Measurements from ENCODE around the gene MAGOH.

MAGOH gene

GRCh38 chr1:53276153-53276901, 38.0 kb upstream of the MAGOH start:
- Histone ChIP-seq H3K4me1 (ENCODE audit: insufficient read depth, low read length) (no peaks in the 10 kb centered on the region), H2AFZ (ENCODE audit: low read depth, low read length) (no peak overlapping the region), H3K36me3 (ENCODE audit: insufficient read depth, low read length) (peaks cover 28% of the 10 kb centered on the region), H3K4me3 (ENCODE audit: low read length) (no peak overlapping the region), H3K9me3 (ENCODE audit: low read length) (peaks cover 5% of the 10 kb centered on the region), H3K27me3 (ENCODE audit: insufficient read depth, low read length) (no peaks in the 10 kb centered on the region)

GRCh38 chr1:53275566-53275965, 37.2 kb upstream of the MAGOH start:
- no peak overlapping the region for H3K4me3 ChIP-seq (ENCODE audit: low read length)
- peaks cover 12% of the 10 kb centered on the region for H3K9me3 ChIP-seq (ENCODE audit: low read length)
- H2AFZ ChIP-seq (ENCODE audit: low read depth, low read length): no peak overlapping the region
- H3K36me3 ChIP-seq (ENCODE audit: insufficient read depth, low read length): peaks cover 34% of the 10 kb centered on the region
- no peaks in the 10 kb centered on the region for H3K4me1 ChIP-seq (ENCODE audit: insufficient read depth, low read length)
- no peaks in the 10 kb centered on the region for H3K27me3 ChIP-seq (ENCODE audit: insufficient read depth, low read length)

GRCh38 chr1:53274541-53275185, 36.3 kb upstream of the MAGOH start:
- H3K9me3 ChIP-seq (ENCODE audit: low read length): peaks cover 14% of the 10 kb centered on the region
- H3K36me3 ChIP-seq (ENCODE audit: insufficient read depth, low read length): peaks cover 34% of the 10 kb centered on the region
- no peaks in the 10 kb centered on the region for H3K27me3 ChIP-seq (ENCODE audit: insufficient read depth, low read length)
- no peak overlapping the region for H3K4me3 ChIP-seq (ENCODE audit: low read length)
- no peaks in the 10 kb centered on the region for H3K4me1 ChIP-seq (ENCODE audit: insufficient read depth, low read length)
- H2AFZ ChIP-seq (ENCODE audit: low read depth, low read length): no peak overlapping the region

GRCh38 chr1:53274026-53274425, 35.7 kb upstream of the MAGOH start:
- Histone ChIP-seq H3K4me3 (ENCODE audit: low read length) (no peak overlapping the region), H3K4me1 (ENCODE audit: insufficient read depth, low read length) (no peaks in the 10 kb centered on the region), H3K9me3 (ENCODE audit: low read length) (peaks cover 14% of the 10 kb centered on the region), H2AFZ (ENCODE audit: low read depth, low read length) (no peak overlapping the region), H3K27me3 (ENCODE audit: insufficient read depth, low read length) (no peaks in the 10 kb centered on the region), H3K36me3 (ENCODE audit: insufficient read depth, low read length) (peaks cover 34% of the 10 kb centered on the region)

- H3K4me3 ChIP-seq (ENCODE audit: low read length): no peak overlapping the region
- H3K9me3 ChIP-seq (ENCODE audit: low read length): peaks cover 14% of the 10 kb centered on the region
- no peaks in the 10 kb centered on the region for H3K27me3 ChIP-seq (ENCODE audit: insufficient read depth, low read length)
- H3K4me1 ChIP-seq (ENCODE audit: insufficient read depth, low read length): no peaks in the 10 kb centered on the region
- H2AFZ ChIP-seq (ENCODE audit: low read depth, low read length): no peak overlapping the region
- H3K36me3 ChIP-seq (ENCODE audit: insufficient read depth, low read length): peaks cover 34% of the 10 kb centered on the region
Observed at GRCh38 chr1:53273526-53273925, 35.2 kb upstream of the MAGOH start.

- peaks cover 14% of the 10 kb centered on the region for H3K9me3 ChIP-seq (ENCODE audit: low read length)
- H3K27me3 ChIP-seq (ENCODE audit: insufficient read depth, low read length): no peaks in the 10 kb centered on the region
- peaks cover 28% of the 10 kb centered on the region for H3K36me3 ChIP-seq (ENCODE audit: insufficient read depth, low read length)
- no peak overlapping the region for H3K4me3 ChIP-seq (ENCODE audit: low read length)
- no peak overlapping the region for H2AFZ ChIP-seq (ENCODE audit: low read depth, low read length)
- no peaks in the 10 kb centered on the region for H3K4me1 ChIP-seq (ENCODE audit: insufficient read depth, low read length)
Observed at GRCh38 chr1:53272349-53272748, 34.0 kb upstream of the MAGOH start.

- H3K4me3 ChIP-seq (ENCODE audit: low read length): no peak overlapping the region
- H2AFZ ChIP-seq (ENCODE audit: low read depth, low read length): no peak overlapping the region
- H3K9me3 ChIP-seq (ENCODE audit: low read length): peaks cover 14% of the 10 kb centered on the region
- peaks cover 25% of the 10 kb centered on the region for H3K36me3 ChIP-seq (ENCODE audit: insufficient read depth, low read length)
- no peaks in the 10 kb centered on the region for H3K4me1 ChIP-seq (ENCODE audit: insufficient read depth, low read length)
- H3K27me3 ChIP-seq (ENCODE audit: insufficient read depth, low read length): no peaks in the 10 kb centered on the region
Observed at GRCh38 chr1:53271446-53272090, 33.2 kb upstream of the MAGOH start.

GRCh38 chr1:53270873-53271272, 32.6 kb upstream of the MAGOH start:
- no peak overlapping the region for H2AFZ ChIP-seq (ENCODE audit: low read depth, low read length)

GRCh38 chr1:53270107-53270506, 31.8 kb upstream of the MAGOH start:
- Histone ChIP-seq H3K9me3 (ENCODE audit: low read length) (peaks cover 14% of the 10 kb centered on the region), H3K4me3 (ENCODE audit: low read length) (no peak overlapping the region), H3K36me3 (ENCODE audit: insufficient read depth, low read length) (peaks cover 33% of the 10 kb centered on the region), H2AFZ (ENCODE audit: low read depth, low read length) (no peak overlapping the region), H3K4me1 (ENCODE audit: insufficient read depth, low read length) (no peaks in the 10 kb centered on the region), H3K27me3 (ENCODE audit: insufficient read depth, low read length) (no peaks in the 10 kb centered on the region)

More at GRCh38 chr1:53270873-53271272, 32.6 kb upstream of the MAGOH start:
- Histone ChIP-seq H3K4me1 (ENCODE audit: insufficient read depth, low read length) (no peaks in the 10 kb centered on the region), H3K36me3 (ENCODE audit: insufficient read depth, low read length) (peaks cover 31% of the 10 kb centered on the region), H3K4me3 (ENCODE audit: low read length) (no peak overlapping the region), H3K9me3 (ENCODE audit: low read length) (peaks cover 14% of the 10 kb centered on the region), H3K27me3 (ENCODE audit: insufficient read depth, low read length) (no peaks in the 10 kb centered on the region)

GRCh38 chr1:53267761-53268160, 29.4 kb upstream of the MAGOH start:
- peaks cover 41% of the 10 kb centered on the region for H3K36me3 ChIP-seq (ENCODE audit: insufficient read depth, low read length)
- H3K27me3 ChIP-seq (ENCODE audit: insufficient read depth, low read length): no peaks in the 10 kb centered on the region
- peaks cover 14% of the 10 kb centered on the region for H3K9me3 ChIP-seq (ENCODE audit: low read length)
- H2AFZ ChIP-seq (ENCODE audit: low read depth, low read length): no peak overlapping the region
- H3K4me3 ChIP-seq (ENCODE audit: low read length): no peak overlapping the region
- no peaks in the 10 kb centered on the region for H3K4me1 ChIP-seq (ENCODE audit: insufficient read depth, low read length)

- peaks cover 49% of the 10 kb centered on the region for H3K36me3 ChIP-seq (ENCODE audit: insufficient read depth, low read length)
- H3K27me3 ChIP-seq (ENCODE audit: insufficient read depth, low read length): no peaks in the 10 kb centered on the region
- no peaks in the 10 kb centered on the region for H3K4me1 ChIP-seq (ENCODE audit: insufficient read depth, low read length)
- peaks cover 6% of the 10 kb centered on the region for H3K9me3 ChIP-seq (ENCODE audit: low read length)
- no peak overlapping the region for H2AFZ ChIP-seq (ENCODE audit: low read depth, low read length)
- no peak overlapping the region for H3K4me3 ChIP-seq (ENCODE audit: low read length)
Observed at GRCh38 chr1:53266038-53266437, 27.7 kb upstream of the MAGOH start.

GRCh38 chr1:53265581-53265980, 27.3 kb upstream of the MAGOH start:
- H3K36me3 ChIP-seq (ENCODE audit: insufficient read depth, low read length): peaks cover 48% of the 10 kb centered on the region
- no peak overlapping the region for H2AFZ ChIP-seq (ENCODE audit: low read depth, low read length)
- H3K9me3 ChIP-seq (ENCODE audit: low read length): peaks cover 1% of the 10 kb centered on the region
- H3K4me1 ChIP-seq (ENCODE audit: insufficient read depth, low read length): no peaks in the 10 kb centered on the region
- no peak overlapping the region for H3K4me3 ChIP-seq (ENCODE audit: low read length)
- H3K27me3 ChIP-seq (ENCODE audit: insufficient read depth, low read length): no peaks in the 10 kb centered on the region

GRCh38 chr1:53264048-53264447, 25.7 kb upstream of the MAGOH start:
- Histone ChIP-seq H3K36me3 (ENCODE audit: insufficient read depth, low read length) (peaks cover 59% of the 10 kb centered on the region), H3K9me3 (ENCODE audit: low read length) (no peaks in the 10 kb centered on the region), H2AFZ (ENCODE audit: low read depth, low read length) (no peak overlapping the region), H3K27me3 (ENCODE audit: insufficient read depth, low read length) (no peaks in the 10 kb centered on the region), H3K4me3 (ENCODE audit: low read length) (no peak overlapping the region), H3K4me1 (ENCODE audit: insufficient read depth, low read length) (no peaks in the 10 kb centered on the region)
